HUES48 (cell line): ENCODE results near the gene CALML4.

Source experiments
- H3K27ac ChIP-seq: one replicate; pipeline ENCODE4 v1.7.0; 2013; ENCODE audit warnings: low read depth, low read length, inconsistent platforms
- H3K27me3 ChIP-seq: 2 replicates; pipeline ENCODE4 v1.6.1; 2013; ENCODE audit warnings: mild to moderate bottlenecking, low read length; ENCODE audit not compliant: control insufficient read depth, insufficient read depth
- H3K36me3 ChIP-seq: 2 replicates; pipeline ENCODE4 v1.6.1; 2013; ENCODE audit warnings: low read length; ENCODE audit not compliant: control insufficient read depth, insufficient read depth
- H3K4me1 ChIP-seq: 2 replicates; pipeline ENCODE4 v1.6.1; 2013; ENCODE audit warnings: mild to moderate bottlenecking, low read length; ENCODE audit not compliant: control insufficient read depth, insufficient read depth
- H3K4me3 ChIP-seq: 2 replicates; pipeline ENCODE4 v1.5.1; 2013; ENCODE audit warnings: mild to moderate bottlenecking, low read depth, low read length
- H3K9ac ChIP-seq: 2 replicates; pipeline ENCODE4 v1.6.1; 2013; ENCODE audit warnings: mild to moderate bottlenecking, low read depth, low read length, moderate library complexity
- H3K9me3 ChIP-seq: 2 replicates; pipeline ENCODE4 v1.6.1; 2013; ENCODE audit warnings: low read length; ENCODE audit not compliant: control insufficient read depth, insufficient read depth

Gene CALML4

GRCh38 chr15:68158046-68158628 is 47.0 kb downstream of the CALML4 start:
- Histone ChIP-seq H3K27me3 (no peaks in the 10 kb centered on the region), H3K9me3 (peaks cover 5% of the 10 kb centered on the region; the same call in 1 of the 2 replicates), H3K36me3 (peaks cover 33% of the 10 kb centered on the region), H3K4me1 (no peaks in the 10 kb centered on the region), H3K27ac (no peak overlapping the region), H3K9ac (no peak overlapping the region), H3K4me3 (no peak overlapping the region)

GRCh38 chr15:68157074-68157473 is 48.1 kb downstream of the CALML4 start:
- Histone ChIP-seq H3K27me3 (no peaks in the 10 kb centered on the region), H3K36me3 (peaks cover 33% of the 10 kb centered on the region), H3K4me3 (no peak overlapping the region), H3K9me3 (peaks cover 5% of the 10 kb centered on the region; the same call in 1 of the 2 replicates), H3K27ac (no peak overlapping the region), H3K9ac (no peak overlapping the region), H3K4me1 (no peaks in the 10 kb centered on the region)

- Histone ChIP-seq H3K27ac (no peak overlapping the region), H3K4me3 (no peak overlapping the region), H3K9me3 (no peaks in the 10 kb centered on the region), H3K4me1 (no peaks in the 10 kb centered on the region), H3K27me3 (no peaks in the 10 kb centered on the region), H3K9ac (no peak overlapping the region), H3K36me3 (peaks cover 24% of the 10 kb centered on the region)
These were observed 50.1 kb downstream of the CALML4 start for GRCh38 chr15:68154923-68155559.

GRCh38 chr15:68152342-68152741 is 52.8 kb downstream of the CALML4 start:
- Histone ChIP-seq H3K9me3 (no peaks in the 10 kb centered on the region), H3K27me3 (no peaks in the 10 kb centered on the region), H3K4me1 (no peaks in the 10 kb centered on the region), H3K27ac (no peak overlapping the region), H3K36me3 (peaks cover 25% of the 10 kb centered on the region), H3K9ac (no peak overlapping the region), H3K4me3 (no peak overlapping the region)

- no peak overlapping the region for H3K4me3 ChIP-seq
- H3K36me3 ChIP-seq, result peaks cover 32% of the 10 kb centered on the region
- no peaks in the 10 kb centered on the region for H3K9me3 ChIP-seq
- no peaks in the 10 kb centered on the region for H3K27me3 ChIP-seq
- H3K27ac ChIP-seq, result no peak overlapping the region
- H3K9ac ChIP-seq, result no peak overlapping the region
- H3K4me1 ChIP-seq, result no peaks in the 10 kb centered on the region
These were observed 53.9 kb downstream of the CALML4 start for GRCh38 chr15:68151277-68151676.

- no peaks in the 10 kb centered on the region for H3K27me3 ChIP-seq
- H3K9me3 ChIP-seq, result no peaks in the 10 kb centered on the region
- H3K4me3 ChIP-seq, result no peak overlapping the region
- peaks cover 31% of the 10 kb centered on the region for H3K36me3 ChIP-seq
- no peaks in the 10 kb centered on the region for H3K4me1 ChIP-seq
- H3K9ac ChIP-seq, result no peak overlapping the region
- no peak overlapping the region for H3K27ac ChIP-seq
These were observed 54.9 kb downstream of the CALML4 start for GRCh38 chr15:68150187-68150586.

GRCh38 chr15:68149059-68149458 is 56.1 kb downstream of the CALML4 start:
- no peaks in the 10 kb centered on the region for H3K27me3 ChIP-seq
- no peak overlapping the region for H3K9ac ChIP-seq
- H3K36me3 ChIP-seq, result peaks cover 30% of the 10 kb centered on the region
- H3K4me1 ChIP-seq, result no peaks in the 10 kb centered on the region
- H3K4me3 ChIP-seq, result no peak overlapping the region
- no peak overlapping the region for H3K27ac ChIP-seq
- no peaks in the 10 kb centered on the region for H3K9me3 ChIP-seq

- no peak overlapping the region for H3K27ac ChIP-seq
- no peaks in the 10 kb centered on the region for H3K27me3 ChIP-seq
- no peak overlapping the region for H3K4me3 ChIP-seq
- H3K9ac ChIP-seq, result no peak overlapping the region
- H3K9me3 ChIP-seq, result no peaks in the 10 kb centered on the region
- peaks cover 26% of the 10 kb centered on the region for H3K36me3 ChIP-seq
- H3K4me1 ChIP-seq, result no peaks in the 10 kb centered on the region
These were observed 57.1 kb downstream of the CALML4 start for GRCh38 chr15:68148039-68148438.

GRCh38 chr15:68145706-68146105 is 59.4 kb downstream of the CALML4 start:
- no peaks in the 10 kb centered on the region for H3K4me1 ChIP-seq
- no peak overlapping the region for H3K9ac ChIP-seq
- peaks cover 30% of the 10 kb centered on the region for H3K36me3 ChIP-seq
- no peak overlapping the region for H3K27ac ChIP-seq
- H3K27me3 ChIP-seq, result no peaks in the 10 kb centered on the region
- H3K9me3 ChIP-seq, result no peaks in the 10 kb centered on the region
- H3K4me3 ChIP-seq, result no peak overlapping the region

- Histone ChIP-seq H3K4me1 (peaks cover 1% of the 10 kb centered on the region; the same call in 1 of the 2 replicates), H3K9me3 (no peaks in the 10 kb centered on the region), H3K9ac (no peak overlapping the region), H3K4me3 (no peak overlapping the region), H3K27me3 (no peaks in the 10 kb centered on the region), H3K27ac (no peak overlapping the region), H3K36me3 (peaks cover 30% of the 10 kb centered on the region)
These were observed 61.3 kb downstream of the CALML4 start for GRCh38 chr15:68143785-68144184.

- peaks cover 30% of the 10 kb centered on the region for H3K36me3 ChIP-seq
- no peak overlapping the region for H3K9ac ChIP-seq
- no peak overlapping the region for H3K4me3 ChIP-seq
- no peaks in the 10 kb centered on the region for H3K9me3 ChIP-seq
- no peaks in the 10 kb centered on the region for H3K27me3 ChIP-seq
- H3K27ac ChIP-seq, result no peak overlapping the region
- peaks cover 2% of the 10 kb centered on the region; the same call in 1 of the 2 replicates for H3K4me1 ChIP-seq
These were observed 62.0 kb downstream of the CALML4 start for GRCh38 chr15:68143129-68143528.
